HL-60 (cell line): ENCODE measurements around the gene MARCHF4.

ENCODE experiments used
- CTCF ChIP-seq: IDR thresholded peaks from one replicate; pipeline ENCODE4 v1.5.1; 2011; ENCODE audit warnings: low read length, control low read depth, inconsistent platforms; ENCODE audit not compliant: insufficient read depth
- GABPA ChIP-seq: IDR thresholded peaks from 2 replicates; pipeline ENCODE4 v1.6.1; 2012; ENCODE audit warnings: low read depth

- TF ChIP-seq GABPA: no peak
- no peak for TF ChIP-seq CTCF
Observed at GRCh38 chr2:216341121-216341520, 31.2 kb downstream of the MARCHF4 start.
